Amniotic epithelial cell (primary cell): ENCODE data around the gene GSTO2.

Source experiments
- DNase-seq: peaks from one replicate; pipeline ENCODE4 v3.0.0-alpha.2; 2010; ENCODE audit warnings: low read depth

The GSTO2 gene

GRCh38 chr10:104307576-104308438, 38.8 kb downstream of the GSTO2 start:
- DNase-seq = no peak

DNA sequence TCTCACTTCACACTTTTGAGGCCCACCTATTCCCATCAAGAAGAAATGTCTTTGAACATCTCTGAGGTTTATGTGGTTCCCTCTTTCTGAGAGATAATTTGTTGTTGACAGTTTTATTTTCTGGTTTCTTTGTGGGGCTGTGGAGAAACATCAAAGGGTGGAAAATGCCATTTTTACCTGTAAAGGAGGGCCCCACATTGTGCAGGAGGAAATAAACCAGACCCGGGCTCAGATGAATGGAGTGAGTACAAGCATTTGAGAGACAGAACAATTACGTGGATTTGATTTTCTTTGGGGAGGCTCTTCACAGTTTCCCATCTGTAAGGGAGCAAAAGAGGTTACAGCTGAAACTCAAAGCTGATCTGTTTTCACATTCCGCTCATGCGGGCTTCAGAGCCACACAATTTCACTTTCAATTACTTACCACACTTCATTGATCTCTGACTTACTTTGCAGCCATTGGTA, 39.5 kb downstream of the GSTO2 start:
- no peak for DNase-seq

DNA sequence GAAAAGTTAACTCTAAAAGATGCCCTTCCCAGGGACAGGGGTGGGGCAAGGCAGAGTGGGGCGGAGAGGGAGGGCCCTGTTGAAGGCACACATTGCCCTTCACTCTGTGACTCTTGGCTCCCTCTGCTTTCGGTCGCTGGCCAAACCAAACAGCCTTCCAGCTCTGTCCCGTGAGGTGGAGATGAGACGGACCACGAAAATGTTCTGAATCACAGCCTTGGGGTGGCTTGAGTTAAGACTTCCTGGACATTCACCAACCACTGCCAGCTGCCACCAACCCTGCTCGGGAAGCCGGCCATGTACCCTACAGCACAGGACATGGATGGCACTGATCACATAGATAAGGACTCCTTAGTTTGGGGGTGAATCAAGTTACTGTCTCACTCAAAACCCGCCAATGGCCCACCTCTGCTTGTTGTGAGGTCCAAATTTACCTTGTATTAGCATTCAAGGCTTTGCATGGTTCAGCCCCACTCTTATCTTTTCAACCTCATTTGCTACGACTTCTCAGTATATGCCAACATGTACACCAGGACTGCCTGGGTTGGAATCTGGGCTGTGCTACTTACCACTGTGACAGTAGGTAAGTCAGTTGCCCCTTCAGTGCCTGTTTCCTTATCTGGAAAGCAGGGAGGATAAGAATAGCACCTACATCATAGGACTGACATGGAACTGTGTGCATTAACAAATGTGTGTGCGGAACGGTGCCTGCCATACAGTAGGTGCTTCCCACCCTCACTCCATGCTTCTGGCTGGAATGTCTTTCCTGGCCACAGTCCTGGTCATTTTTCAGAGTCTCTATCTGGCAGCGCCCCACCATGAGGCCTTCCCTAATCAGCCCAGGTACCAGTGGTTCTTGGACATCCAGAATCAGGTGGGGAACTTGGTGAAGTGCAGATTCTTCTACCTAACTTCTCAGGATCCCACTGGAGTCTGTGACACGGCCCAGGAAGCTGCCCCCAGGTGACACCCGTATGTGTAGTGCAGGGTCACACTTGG, 41.3 kb downstream of the GSTO2 start:
- no peak for DNase-seq

GRCh38 chr10:104311184-104311720, 42.3 kb downstream of the GSTO2 start:
- no peak for DNase-seq

DNA sequence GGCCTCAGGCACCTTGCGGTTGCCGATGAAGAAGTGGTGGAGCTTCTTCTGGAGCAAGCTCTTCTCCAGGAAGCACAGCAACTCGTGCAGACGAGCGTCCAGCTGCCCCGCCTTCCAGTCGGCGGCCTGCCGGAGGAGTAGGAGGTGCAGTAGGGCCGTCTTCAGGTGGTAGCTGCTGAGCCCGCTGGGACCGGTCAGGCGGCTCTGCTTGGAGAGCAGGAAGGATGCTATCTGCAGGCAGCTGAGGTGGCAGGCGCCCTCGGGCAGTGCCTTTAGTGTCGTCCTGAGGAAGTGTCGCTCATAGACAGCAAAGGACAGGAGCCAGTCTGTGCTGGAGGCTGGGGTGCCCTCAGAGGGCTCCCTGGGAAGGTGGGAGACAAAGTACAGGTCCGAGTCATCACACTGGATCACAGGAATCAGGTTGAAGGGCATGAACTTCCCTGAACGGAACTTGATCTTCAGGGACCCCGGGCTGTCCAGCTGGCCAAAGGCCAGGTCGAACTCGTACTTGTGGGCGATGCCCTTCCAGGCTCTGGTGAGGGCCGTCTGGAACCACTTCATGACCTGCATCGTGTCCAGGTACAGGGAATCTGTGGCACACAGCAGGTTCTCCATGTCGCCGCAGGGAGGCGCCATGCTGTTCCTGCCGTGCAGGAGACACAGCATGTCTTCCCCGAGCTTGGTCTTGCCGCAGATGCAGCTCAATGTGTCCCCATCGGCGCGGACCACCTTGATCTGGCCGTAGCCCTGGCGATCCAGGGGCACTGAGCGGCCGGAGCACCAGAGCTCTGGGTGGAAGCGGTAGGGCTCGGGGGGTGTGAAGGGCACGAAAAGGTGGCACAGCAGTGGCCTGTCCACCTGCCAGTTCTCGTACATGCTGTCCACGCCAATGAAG, 45.9 kb downstream of the GSTO2 start:
- no peak for DNase-seq

DNA sequence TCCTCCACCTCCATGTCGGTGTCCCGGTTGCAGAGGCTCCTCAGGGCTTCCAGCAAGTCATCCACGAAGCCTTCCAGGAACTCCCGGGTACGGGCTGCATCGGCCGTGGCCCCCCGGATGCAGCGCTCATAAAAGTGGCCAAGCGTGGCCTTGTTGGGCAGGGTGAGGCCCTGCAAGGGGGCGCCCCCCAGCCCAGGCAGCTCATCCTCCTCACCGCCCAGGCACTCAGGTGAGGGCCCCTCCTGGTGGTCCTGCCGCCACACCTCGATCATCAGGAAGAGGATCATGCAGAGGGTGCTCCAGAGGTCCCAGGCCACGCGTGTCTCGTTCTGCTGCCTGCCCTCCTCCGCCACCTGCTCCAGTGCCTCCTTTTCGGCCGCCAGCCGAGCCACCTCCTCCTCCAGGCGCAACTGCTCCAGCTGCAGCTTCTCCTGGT, 46.5 kb downstream of the GSTO2 start:
- no peak for DNase-seq

DNA sequence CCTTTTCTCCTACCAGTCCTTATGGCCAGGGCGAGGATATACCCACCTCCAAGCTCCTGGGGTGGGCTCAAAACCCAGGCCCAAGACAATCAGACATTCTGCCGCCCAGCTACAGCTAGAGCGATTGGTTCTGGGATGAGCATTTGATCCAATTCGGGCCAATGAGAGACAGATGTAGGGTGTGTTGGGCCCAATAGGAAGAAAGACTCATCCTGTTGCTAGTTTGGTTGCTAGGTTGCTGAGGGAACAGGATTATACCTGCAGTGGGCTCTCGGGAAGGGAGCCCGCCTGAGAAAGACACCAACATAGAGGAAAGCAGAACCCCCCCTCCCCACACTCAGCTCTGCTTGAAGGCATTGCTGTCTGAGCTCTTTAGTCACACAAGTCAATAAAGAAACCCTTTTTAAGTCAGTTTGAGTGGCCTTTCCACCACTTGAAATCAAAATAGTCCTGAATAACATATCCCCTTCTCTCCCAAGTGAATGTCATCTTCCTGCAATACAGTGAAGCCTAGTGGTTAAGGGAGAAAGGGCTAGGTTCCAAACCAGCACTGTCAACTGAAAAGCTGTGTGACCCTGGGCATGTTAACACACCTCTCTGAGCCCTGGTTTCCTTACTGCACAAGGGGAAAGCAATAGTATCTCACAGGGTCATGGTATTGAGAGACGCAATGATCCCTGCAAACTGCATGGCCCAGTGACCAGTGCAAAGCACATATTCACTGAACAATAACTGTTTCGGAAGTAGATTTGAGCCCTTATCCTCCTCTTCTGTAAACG, 47.5 kb downstream of the GSTO2 start:
- DNase-seq = no peak

DNA sequence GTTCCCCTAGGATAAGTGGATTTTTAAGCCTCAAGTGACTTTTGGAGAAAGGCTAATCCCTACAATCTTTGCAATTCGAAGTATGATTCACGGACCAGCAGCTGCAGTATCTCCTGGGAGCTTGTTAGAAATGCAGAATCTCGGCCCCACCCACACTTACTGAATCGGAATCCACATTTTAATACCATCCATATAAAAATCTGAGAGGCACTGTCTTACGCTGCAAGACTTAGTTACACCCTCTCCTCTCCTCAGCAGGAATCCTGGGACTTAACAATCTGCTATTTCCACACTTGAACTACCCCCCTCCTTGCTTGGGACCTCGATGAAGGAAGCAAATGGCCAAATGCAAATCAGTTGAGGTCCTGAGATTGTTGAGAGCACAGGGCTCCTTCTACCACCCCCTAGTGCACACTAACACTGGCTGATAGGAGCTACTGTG, 48.3 kb downstream of the GSTO2 start:
- DNase-seq = peak; percentile 88

DNA sequence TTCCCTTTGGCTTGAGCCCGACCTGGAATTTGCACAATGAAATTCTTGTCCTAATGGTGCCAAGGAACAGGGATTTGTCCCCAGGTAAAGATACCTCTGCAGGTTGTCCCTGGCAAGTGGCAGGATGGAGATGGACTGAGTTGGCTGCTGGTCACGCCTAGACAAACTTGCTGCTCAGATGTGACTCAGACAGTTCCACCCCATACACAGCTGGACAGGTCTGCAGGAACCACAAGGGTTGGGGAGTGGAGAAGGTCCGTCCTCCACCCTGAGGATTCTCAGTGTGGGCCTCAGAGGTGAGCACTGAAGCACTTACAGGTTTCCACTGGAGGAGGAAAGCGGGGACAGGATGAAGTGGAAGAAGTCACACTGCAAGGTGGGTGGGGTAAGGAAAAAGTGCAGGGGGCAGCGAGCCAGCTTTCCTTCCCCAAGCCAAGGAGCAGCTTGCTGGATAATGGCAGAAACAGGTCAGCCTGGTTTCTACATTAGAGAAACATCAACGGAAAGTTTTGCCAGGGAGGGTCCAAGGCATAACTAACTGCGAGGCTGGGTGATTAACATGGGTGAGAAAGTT, 48.8 kb downstream of the GSTO2 start:
- DNase-seq = no peak

DNA sequence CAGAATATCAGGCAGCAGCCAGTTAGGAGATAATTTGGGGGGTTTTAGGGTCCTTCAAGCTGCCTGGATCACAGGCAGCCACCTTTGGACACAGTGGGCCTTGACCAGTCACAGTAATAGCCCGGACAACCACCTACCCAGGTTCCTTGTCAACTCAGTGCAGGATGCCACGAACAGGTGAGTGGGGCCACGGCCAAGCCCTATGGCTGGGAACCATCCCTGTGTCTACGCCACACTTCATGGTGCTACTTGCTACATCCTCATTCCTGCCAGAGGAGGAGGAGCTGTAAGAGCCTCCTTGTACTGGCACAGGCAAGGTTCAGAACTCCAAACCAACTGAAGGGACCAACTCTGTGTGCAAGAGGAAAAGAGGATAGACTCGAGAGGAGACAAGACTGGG, 49.3 kb downstream of the GSTO2 start:
- DNase-seq = no peak

DNA sequence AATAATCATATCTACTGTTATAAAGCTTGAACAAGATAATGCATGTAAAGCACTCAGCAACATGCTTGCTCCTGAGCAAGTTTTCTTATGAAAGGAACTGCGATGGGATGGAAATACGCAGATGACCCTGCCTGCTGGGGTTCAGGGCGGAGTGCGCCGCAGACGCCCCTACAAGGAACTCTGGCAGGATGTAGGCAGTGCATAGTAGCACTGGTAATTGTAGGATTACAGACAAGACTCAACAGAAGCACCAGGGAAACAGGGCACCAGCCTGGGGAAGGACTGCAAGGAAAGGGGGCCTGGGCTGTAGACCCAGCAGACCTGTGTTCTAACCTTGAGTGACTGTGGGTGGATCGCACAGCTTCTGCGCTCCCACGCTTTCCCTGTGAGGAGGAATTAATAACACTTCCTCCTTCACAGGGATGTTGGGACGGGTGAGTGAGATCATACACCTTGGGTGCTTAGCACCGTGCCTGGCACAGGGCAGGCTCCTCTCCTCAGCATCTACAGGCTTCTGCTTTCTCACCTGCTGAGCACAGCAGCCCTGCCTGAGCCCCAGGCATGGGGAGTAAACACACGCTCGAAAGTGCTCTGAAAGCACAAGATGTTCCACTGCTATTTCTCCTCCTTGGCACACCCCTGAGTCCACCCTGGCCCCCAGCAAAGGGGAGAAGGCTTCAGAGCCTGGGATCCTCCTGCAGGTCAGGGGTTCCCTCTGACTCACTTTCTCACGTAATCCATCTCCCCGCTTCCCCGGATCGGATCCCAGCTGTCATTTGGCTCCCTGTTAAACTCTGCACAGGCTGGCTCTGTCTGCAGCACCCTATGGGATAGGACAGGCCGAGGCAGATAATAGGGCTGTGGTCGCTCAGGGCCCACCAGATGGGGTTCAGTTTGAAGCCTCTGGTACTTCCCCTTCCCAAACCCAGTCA, 50.1 kb downstream of the GSTO2 start:
- peak; percentile 89 for DNase-seq

DNA sequence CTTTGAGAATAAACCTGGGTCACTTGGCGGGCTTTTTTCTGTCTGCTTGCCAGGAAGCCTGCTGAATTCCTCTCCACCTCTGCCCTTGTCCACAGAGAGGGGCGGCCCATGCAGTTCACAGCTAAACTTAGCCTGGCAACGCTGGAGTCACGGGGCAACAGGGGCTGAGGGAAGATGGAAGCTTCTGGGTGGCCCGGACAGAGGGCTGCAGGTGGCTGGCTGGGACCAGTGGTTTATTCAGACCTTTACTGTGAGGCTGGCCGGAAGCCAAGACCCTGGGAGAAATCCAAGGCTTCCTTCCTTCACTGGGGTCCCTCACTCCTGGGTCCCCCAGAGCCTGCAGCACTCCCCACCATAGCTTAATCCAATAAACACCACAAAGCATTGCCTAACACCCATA, 52.2 kb downstream of the GSTO2 start:
- DNase-seq = no peak

- DNase-seq = no peak
Observed at GRCh38 chr10:104321725-104322415, 52.9 kb downstream of the GSTO2 start.

- no peak for DNase-seq
Observed at GRCh38 chr10:104322416-104322782, 53.4 kb downstream of the GSTO2 start.

- DNase-seq = no peak
Observed at GRCh38 chr10:104323085-104323484, 54.1 kb downstream of the GSTO2 start.

- peak; percentile 1 for DNase-seq
Observed at GRCh38 chr10:104323760-104324201, 54.8 kb downstream of the GSTO2 start.

GRCh38 chr10:104324221-104324686, 55.3 kb downstream of the GSTO2 start:
- DNase-seq = peak; percentile 0

- no peak for DNase-seq
Observed at GRCh38 chr10:104324931-104325330, 55.9 kb downstream of the GSTO2 start.
